Osteocyte (in vitro differentiated cells): ENCODE data around the gene RIPK1. TPM values are rescaled to one million over a fixed set of nuclear protein-coding genes. Genes with fewer than 3 reads are reported as not detected.

Experiments
- DNase-seq: peaks from one replicate; pipeline ENCODE4 v3.0.0; 2021; ENCODE audit warnings: mixed read lengths; ENCODE audit not compliant: unreplicated experiment; ENCODE audit errors: extremely low spot score
- H3K27ac Mint-ChIP-seq: one replicate; pipeline ENCODE4 v1.8.0; 2021; ENCODE audit warnings: mild to moderate bottlenecking, mixed read lengths; ENCODE audit not compliant: unreplicated experiment
- H3K27me3 Mint-ChIP-seq: one replicate; pipeline ENCODE4 v1.8.0; 2021; ENCODE audit warnings: mixed read lengths; ENCODE audit not compliant: unreplicated experiment
- H3K36me3 Mint-ChIP-seq: one replicate; pipeline ENCODE4 v1.8.0; 2021; ENCODE audit warnings: mixed read lengths; ENCODE audit not compliant: unreplicated experiment
- H3K4me1 Mint-ChIP-seq: one replicate; pipeline ENCODE4 v1.8.0; 2021; ENCODE audit warnings: mixed read lengths; ENCODE audit not compliant: unreplicated experiment
- H3K4me3 Mint-ChIP-seq: one replicate; pipeline ENCODE4 v1.8.0; 2021; ENCODE audit warnings: mild to moderate bottlenecking, moderate library complexity, mixed read lengths; ENCODE audit not compliant: unreplicated experiment
- H3K9me3 Mint-ChIP-seq: one replicate; pipeline ENCODE4 v1.8.0; 2021; ENCODE audit warnings: mixed read lengths; ENCODE audit not compliant: unreplicated experiment
- CTCF ChIP-seq: fragments of 200-600 bp; sonication (generic); IDR thresholded peaks from 2 replicates; pipeline ENCODE4 v1.5.0; 2021; ENCODE audit warnings: antibody characterized with exemption, mild to moderate bottlenecking, moderate library complexity
- total RNA-seq: library from RNA; stranded (reverse); gene quantifications from 2 replicates; pipeline ENCODE4 v1.2.1, GENCODE V29; 2021

RIPK1 gene
- total RNA-seq, 1 donor from 2014 or later = 28.1 TPM

GRCh38 chr6:3109761-3110160 is 41.5 kb downstream of the RIPK1 start:
- no peak for TF ChIP-seq CTCF
- no peak for DNase-seq
- no peaks in the 10 kb centered on the region for H3K9me3 Mint-ChIP-seq
- H3K4me3 Mint-ChIP-seq = no peak overlapping the region
- H3K4me1 Mint-ChIP-seq = peaks cover 2% of the 10 kb centered on the region
- H3K36me3 Mint-ChIP-seq = peaks cover 64% of the 10 kb centered on the region
- H3K27ac Mint-ChIP-seq = no peak overlapping the region
- H3K27me3 Mint-ChIP-seq = no peaks in the 10 kb centered on the region

DNA sequence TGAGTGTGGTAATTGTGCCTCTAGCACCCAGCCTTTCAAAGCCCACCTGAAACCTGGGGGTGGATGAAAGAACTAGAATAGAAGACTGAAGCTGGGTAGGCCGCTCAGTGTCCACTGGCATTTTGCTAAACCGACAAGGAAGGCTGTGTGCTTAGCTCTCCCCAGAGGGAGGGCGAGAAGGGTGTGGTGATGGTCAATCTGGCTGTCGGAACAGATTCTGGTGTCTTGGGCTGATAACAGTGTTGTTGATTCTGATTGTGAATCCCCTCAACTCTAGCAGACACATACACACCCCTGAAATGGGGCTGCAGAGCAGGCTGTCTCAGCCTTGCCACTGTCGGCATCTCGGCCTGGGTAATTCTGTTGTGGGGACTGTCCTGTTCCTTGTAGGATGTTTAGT is 46.1 kb downstream of the RIPK1 start:
- no peak for DNase-seq
- Mint-ChIP-seq H3K36me3 (peaks cover 35% of the 10 kb centered on the region), H3K4me3 (no peak overlapping the region), H3K27me3 (no peaks in the 10 kb centered on the region), H3K9me3 (no peaks in the 10 kb centered on the region), H3K27ac (no peak overlapping the region), H3K4me1 (peaks cover 10% of the 10 kb centered on the region)
- TF ChIP-seq CTCF = no peak

DNA sequence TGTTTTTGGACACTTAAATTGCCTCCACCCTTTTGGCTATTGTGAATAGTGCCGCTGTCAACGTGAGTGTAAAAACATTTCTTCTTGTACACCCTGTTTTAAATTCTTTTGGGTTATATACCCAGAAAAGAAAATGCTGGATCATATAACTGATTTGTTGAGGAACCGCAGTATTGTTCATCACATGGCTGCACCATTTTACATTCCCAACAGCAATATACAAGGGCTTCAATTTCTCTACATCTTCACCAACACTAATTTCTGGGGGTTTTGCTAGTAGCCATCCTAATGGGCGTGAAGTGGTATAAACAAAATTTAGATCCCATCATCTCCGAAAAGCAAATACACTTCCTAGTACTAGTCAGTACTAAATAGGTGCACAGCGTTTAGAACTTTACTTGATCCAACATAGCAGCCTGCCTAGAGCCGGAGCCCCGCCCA is 49.6 kb downstream of the RIPK1 start:
- H3K9me3 Mint-ChIP-seq = no peaks in the 10 kb centered on the region
- no peaks in the 10 kb centered on the region for H3K27me3 Mint-ChIP-seq
- peaks cover 13% of the 10 kb centered on the region for H3K4me1 Mint-ChIP-seq
- no peak for DNase-seq
- no peak for TF ChIP-seq CTCF
- peaks cover 7% of the 10 kb centered on the region for H3K36me3 Mint-ChIP-seq
- H3K27ac Mint-ChIP-seq = peak overlapping the region; percentile 91
- H3K4me3 Mint-ChIP-seq = peak overlapping the region; percentile 82

DNA sequence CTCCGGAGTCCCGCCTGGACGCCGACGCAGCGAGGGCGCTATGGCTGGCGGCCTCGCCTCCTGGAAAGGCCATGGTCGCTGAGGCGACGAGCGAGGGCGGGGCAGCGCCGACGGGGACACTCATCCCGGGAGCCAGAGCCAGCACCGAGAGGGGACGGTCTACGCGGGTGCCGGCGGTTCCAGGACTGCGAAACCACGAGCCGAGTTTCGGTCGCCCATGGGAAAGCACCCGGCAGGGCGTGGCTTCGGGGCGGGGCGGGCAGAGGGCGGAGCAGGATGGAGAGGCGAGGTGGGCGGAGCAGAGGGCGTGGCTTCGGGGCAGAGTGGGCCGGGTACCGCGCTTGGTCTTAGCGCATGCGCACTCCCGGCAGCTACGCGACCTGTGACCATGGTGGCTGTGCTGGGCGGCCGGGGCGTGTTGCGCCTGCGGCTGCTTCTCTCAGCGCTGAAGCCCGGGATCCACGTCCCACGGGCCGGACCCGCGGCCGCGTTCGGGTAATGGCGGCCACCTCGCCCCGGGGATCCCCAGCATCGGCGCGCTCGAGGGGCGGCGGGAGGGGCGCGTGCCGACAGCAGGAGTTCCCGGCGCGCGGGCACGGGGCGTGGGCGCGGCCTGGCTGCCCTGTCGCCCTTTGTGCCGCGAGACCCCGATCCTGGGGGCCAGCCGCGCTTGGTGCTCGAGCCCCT is 50.2 kb downstream of the RIPK1 start, which contains the start of gene BPHL:
BPHL (plus strand) TSS at position 359 of the 687 bp plus-strand sequence; CDS start at position 389, 30 bp downstream.
- DNase-seq = peak; percentile 99
- H3K4me1 Mint-ChIP-seq = peaks cover 13% of the 10 kb centered on the region
- H3K27me3 Mint-ChIP-seq = no peaks in the 10 kb centered on the region
- peak within 1 kb of the TSS; percentile 82 for H3K4me3 Mint-ChIP-seq
- H3K27ac Mint-ChIP-seq = peak within 1 kb of the TSS; percentile 91
- H3K36me3 Mint-ChIP-seq = peaks cover 4% of the 10 kb centered on the region
- no peak for TF ChIP-seq CTCF
- no peaks in the 10 kb centered on the region for H3K9me3 Mint-ChIP-seq

GRCh38 chr6:3119040-3119723 is 50.9 kb downstream of the RIPK1 start:
- Mint-ChIP-seq H3K9me3 (no peaks in the 10 kb centered on the region), H3K27ac (peak overlapping the region; percentile 62), H3K4me1 (peaks cover 13% of the 10 kb centered on the region), H3K36me3 (peaks cover 4% of the 10 kb centered on the region), H3K27me3 (no peaks in the 10 kb centered on the region), H3K4me3 (peak overlapping the region; percentile 82)
- DNase-seq = no peak
- no peak for TF ChIP-seq CTCF
